Stimulated activated CD4-positive, alpha-beta T cell treated with anti-CD3 and anti-CD28 coated beads, Interleukin-4, amount 100 ng/mL, for 24 hours (primary cell): ENCODE results near the gene NAA38.

ENCODE experiments used
- DNase-seq: peaks from one replicate; pipeline ENCODE4 v3.0.0-alpha.2; 2020

NAA38 gene

GRCh38 chr17:7839190-7839875 is 18.0 kb downstream of the NAA38 start:
- no peak for DNase-seq

GRCh38 chr17:7838090-7839075 is 19.0 kb downstream of the NAA38 start:
- DNase-seq = no peak

DNA sequence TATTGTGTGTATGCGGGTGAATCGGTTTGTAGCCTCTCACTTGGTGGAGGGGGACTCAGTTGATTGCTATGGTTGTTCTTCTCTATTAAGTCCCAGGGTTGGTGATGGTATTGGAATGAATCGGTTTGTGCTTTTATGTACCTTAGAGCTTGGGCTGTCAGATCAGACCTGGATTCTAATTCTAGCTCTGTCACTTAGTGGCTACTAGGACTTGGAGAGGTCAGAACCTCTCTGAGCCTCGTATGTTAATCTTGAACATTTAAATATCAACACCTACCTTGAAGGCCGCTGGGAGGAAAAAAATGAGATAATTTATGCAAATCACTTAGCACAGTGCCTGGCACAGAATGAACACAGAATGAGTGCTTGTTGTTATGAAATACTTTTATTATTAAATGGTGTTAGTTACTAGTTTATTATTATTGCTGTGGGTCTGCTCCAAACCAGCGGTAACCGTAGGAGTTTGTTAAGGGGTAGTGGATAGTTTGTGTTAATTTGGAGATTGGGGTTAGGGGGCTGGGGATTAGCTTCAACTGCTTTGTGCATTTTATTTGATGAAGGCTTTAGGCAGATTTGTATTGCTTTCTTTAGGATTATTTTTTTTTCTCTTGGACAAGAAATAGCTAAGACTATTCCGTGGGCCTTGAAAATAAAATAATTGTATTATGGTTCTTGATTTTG is 19.8 kb downstream of the NAA38 start:
- DNase-seq = no peak

GRCh38 chr17:7836596-7837407 is 20.6 kb downstream of the NAA38 start:
- peak; percentile 74 for DNase-seq

DNA sequence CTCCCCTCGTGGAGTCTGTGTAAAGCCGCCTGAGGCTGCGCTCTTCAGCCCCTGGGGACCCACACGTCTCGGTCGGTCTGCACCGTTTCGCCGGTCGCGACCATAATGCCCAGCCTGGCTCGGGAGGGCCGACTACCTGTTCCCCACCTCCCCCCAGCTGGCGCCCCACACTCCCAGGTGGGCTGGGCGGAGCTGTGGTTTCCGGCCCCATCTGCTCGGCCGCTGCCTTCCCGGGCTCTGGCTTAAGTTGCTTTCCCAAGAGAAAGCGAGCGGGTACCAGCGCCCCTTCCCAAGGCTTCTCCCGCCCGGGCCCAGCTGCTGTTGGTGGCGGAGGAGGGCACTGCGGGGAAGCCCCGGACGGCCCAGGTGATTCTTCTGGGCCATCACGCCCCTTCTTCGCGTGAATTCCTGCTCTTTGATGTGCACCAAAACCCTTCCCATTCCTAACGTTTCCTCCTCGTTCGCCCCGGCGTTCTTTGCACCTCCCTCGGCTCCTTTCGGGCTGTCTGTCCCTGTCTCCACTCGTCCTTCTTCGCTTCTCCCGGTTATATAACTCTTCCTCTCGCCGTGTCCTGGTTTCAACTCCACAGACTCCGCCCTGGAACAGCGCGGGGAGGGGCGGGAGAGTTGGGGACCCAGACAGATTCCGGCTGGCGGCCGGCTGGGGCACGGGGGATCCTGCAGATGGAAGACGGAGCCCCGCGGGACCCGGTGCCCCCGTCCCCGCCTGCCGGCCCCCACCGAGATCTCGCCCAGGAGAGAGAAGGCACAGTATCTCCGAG is 21.4 kb downstream of the NAA38 start:
- DNase-seq = no peak

DNA sequence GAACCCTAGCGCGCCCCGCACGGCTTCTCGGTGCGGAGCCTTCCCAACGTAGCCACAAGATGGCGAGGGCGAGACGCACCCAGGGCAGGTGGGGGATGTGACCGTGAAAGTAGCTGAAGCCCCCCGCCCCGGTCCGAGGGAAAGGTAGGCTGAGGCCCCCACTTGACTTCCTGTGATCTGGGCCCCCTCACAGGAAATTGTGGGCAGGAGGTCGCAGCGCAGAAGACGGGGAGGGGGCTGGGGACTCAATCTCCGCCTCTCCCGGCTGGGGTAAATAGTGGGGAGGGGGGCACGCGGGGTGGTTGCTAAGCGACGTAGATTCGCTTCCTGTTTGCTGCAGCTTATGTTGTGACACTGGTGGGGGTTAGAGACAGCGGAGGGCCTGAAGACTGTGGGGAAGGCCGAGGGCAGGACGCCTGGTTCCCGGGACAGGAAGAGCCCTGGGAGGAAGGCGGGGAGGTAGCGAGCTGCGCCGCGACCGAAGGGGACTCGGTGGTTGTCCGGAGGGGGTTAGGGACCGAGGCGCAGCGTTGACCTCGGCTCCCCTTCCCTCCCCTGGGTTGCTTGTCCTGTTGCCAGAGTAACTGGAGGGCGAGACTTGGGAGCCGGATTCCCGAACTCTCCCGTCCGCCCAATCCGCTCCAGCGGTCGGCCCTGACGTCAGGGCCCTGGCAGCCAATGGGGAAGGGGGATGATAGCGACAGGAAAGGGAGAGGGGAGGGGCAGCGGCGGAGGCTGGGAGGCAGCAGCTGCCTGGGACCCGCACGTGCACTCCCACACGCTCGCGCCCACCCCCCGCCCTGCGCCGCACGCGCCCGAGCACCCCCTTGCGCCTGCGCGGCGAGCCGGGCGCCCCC is 22.2 kb downstream of the NAA38 start:
- peak; percentile 90 for DNase-seq

DNA sequence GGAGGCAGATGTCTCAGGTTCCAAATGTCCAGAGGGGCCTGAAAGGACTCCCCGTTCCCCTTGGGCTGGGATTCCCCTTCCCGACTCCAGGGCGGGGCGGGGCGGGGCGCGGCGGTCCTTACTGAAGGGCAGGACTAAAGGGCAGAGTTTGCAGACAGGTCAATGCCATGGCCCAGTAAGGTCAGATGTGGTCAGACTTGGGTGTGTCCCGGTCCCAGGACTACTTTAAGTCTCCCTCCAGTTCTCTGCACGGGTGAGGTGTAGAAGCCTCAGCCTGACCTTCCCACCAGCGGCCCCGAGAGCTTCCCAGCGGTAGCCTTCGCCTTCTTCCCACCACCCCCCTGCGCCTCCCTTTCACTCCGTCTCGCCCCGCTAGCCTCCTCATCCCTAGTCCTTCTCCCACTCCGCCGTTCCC is 22.8 kb downstream of the NAA38 start:
- DNase-seq = peak; percentile 49

- peak; percentile 89 for DNase-seq
Observed at GRCh38 chr17:7833795-7834541, 23.4 kb downstream of the NAA38 start, which contains the start of gene KDM6B. TSS of gene KDM6B (plus strand) at chr17:7834217. CDS start at chr17:7845555, 11,338 bp downstream.

DNA sequence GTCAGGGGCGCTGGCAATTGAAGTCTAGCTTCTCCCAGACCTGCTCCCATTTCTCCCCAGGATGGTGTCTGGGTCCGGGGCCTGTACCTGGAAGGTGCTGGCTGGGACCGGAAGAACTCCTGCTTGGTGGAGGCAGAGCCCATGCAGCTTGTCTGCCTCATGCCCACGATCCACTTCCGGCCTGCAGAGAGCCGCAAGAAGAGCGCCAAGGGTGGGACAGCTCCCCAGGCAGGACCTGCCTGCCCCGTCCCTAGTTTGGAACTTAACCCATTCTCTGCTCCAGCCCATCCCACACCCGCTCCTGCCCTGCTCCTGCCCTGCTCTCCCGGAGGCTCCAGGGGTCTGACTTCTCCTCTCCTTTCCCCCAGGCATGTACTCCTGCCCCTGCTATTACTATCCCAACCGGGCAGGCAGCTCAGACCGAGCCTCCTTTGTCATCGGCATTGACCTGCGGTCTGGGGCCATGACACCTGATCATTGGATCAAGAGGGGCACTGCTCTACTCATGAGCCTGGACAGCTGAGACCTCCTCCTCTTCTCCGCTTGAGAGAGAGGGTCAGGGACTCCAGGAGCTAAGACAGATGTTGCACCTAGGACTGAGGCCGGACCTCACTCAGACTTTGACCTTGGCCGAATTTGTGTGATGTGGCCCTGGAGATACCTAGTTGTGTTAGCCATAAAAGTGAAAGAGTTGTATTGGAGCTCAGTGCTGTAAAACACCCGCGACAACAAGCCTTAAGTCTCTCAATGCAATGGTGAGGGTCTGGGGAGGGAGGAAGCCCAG is 24.2 kb downstream of the NAA38 start:
- DNase-seq = no peak

GRCh38 chr17:7832431-7832830 is 24.9 kb downstream of the NAA38 start:
- no peak for DNase-seq

DNA sequence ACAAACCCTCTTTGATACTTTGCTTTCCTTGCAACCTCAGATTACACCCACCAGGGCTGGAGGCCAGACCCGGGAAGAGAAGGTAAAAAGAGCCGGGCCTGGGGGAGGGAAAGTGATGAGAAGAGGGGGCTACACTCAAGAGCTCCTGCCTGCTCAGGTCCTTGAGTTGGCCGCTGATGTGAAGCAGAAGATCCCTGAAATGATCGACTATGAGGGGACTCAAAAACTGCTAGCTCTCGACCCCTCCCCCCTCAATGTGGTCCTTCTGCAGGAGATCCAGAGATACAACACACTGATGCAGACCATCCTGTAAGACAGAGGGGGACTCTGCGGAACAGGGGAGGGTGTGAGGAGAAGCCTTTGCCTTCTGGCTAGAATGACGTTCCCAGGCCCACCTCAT is 26.1 kb downstream of the NAA38 start:
- no peak for DNase-seq

GRCh38 chr17:7830616-7831015 is 26.7 kb downstream of the NAA38 start:
- DNase-seq = no peak

- DNase-seq = no peak
Observed at GRCh38 chr17:7825206-7825990, 32.0 kb downstream of the NAA38 start.

DNA sequence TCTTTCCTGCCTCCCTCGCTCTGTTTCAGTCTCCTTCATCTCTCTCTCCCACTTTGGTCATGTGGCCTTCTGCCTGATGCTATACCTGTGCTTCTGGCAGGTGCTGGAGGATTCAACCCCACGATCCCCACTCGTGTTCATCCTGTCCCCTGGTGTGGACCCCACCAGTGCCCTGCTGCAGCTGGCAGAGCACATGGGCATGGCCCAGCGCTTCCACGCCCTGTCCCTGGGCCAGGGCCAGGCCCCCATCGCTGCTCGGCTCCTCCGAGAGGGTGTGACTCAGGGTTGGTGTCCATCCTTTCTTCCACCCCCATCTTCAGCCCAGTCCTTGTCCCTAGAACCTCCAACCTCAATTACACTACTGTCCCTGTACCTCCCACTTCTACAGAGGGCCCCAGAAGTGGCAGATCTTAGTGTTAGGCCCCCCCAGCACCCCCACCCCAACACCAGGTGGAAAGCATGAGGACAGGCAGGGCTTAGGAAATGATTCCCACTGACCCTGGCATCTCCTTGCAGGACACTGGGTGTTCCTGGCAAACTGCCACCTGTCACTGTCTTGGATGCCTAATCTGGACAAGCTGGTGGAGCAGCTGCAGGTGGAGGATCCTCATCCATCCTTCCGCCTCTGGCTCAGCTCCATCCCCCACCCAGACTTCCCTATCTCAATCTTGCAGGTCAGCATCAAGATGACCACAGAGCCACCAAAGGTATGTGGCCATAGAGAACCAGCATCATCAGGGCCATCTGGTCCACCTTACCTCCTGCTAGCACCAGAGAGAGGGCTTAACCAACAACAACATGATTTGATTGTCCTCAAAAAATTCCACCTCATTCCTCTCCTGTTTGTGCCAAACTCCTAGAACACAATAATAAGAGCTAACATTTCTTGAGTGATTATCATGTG is 33.1 kb downstream of the NAA38 start:
- DNase-seq = no peak

DNA sequence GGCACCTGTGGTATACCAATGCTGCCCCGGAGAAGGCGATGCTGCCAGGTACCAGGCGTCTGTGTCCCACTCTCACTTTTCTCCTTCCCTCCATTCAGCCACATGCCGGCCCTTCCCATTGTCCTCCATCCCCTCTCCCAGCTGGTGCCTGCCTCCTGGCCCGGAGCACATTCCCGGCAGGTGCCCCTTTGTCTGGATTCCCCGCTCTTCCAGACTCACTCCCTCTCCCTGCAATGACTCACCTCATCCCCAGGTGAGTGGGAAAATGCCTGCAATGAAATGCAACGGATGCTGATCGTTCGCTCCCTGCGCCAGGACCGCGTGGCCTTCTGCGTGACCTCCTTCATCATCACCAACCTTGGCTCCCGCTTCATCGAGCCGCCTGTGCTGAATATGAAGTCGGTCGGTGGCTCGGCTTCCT is 33.8 kb downstream of the NAA38 start:
- DNase-seq = no peak

DNA sequence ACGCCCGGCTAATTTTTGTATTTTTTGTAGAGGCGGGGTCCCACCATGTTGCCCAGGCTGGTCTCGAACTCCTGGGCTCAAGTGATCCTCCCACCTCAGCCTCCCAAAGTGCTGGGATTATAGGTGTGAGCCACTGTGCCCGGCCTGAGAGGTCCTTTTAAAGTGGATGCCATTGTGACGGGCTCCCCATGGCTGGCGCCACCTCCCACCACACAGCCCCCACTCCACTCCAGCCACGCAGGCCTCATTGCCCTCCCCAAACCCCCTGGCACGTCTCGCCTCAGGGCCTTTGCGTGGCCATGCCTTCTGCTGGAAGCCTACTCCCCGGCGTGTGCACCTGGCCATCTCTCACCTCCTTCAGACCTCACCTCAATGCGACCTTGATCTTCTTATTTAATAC is 35.2 kb downstream of the NAA38 start:
- DNase-seq = no peak

GRCh38 chr17:7820231-7820630 is 37.1 kb downstream of the NAA38 start:
- no peak for DNase-seq
